ENCODE results near the gene SERP1.

Gene SERP1

DNA sequence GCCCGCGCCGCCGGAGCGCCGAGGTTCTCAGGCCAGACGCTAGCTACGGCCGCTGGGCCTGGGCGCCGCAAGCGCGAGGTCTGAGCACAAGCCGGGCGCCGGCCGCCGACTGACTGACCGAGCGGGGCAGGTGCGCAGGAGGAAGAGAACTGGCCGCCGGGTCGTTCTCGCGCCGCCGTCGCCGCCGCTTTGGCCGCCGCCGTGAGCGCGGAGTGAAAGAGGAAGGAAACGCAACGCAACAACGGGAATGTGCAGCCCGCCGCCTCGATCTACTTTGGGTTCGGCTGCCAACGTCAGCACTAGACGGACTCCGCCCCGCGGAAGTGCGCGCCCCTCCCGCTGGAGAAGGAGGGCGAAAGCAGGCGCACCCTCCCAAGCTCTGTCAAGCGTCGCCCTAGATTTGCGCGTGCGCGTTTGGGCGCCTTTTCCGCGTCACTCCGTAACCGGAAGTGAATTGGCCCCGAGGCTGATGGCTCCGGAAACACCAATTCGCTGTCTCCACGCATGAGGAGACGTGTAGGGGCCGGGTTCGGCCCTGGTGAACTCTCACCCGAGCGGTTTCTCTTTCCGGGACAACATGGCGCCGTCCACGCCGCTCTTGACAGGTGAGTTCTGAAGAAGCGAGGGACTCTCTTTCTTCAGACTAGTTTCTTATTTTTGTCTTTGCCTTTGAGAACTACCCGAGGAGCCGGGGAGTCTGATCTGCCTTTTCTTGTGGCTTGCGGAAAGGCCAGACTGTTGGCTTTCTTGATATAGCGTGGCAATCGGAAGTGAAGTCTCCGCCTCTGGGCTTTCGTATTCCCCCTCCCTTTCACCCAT lies at the start of gene SERP1, which contains the start of gene EIF2A:
SERP1 (minus strand) TSS at position 271 of the 819 bp plus-strand sequence. CDS start 361 bp downstream, outside the sequence.
EIF2A (plus strand) TSS at position 562 of the 819 bp plus-strand sequence; CDS start at position 578, 16 bp downstream.
- peak; percentile 99 for DNase-seq

- DNase-seq: no peak
Measured at GRCh38 chr3:150594150-150594549, 47.9 kb upstream of the SERP1 start.

DNA sequence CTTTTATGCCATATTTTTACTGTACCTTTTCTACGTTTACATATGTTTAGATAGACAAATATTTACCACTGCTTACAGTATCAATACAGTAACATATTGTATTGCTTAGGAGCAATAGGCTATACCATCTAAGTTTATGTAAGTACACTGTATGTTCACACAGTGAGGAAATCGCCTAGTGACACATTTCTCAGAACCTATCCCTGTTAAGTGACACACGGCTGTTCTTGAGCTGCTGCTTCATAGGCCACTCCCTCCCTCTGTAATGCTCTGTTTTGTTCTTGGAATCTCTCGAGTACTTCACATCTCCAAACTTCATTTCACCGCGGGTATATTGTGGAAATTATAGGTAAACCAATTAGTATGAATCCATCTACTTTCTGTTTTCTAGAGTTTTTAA lies 43.5 kb upstream of the SERP1 start:
- no peak for DNase-seq

DNA sequence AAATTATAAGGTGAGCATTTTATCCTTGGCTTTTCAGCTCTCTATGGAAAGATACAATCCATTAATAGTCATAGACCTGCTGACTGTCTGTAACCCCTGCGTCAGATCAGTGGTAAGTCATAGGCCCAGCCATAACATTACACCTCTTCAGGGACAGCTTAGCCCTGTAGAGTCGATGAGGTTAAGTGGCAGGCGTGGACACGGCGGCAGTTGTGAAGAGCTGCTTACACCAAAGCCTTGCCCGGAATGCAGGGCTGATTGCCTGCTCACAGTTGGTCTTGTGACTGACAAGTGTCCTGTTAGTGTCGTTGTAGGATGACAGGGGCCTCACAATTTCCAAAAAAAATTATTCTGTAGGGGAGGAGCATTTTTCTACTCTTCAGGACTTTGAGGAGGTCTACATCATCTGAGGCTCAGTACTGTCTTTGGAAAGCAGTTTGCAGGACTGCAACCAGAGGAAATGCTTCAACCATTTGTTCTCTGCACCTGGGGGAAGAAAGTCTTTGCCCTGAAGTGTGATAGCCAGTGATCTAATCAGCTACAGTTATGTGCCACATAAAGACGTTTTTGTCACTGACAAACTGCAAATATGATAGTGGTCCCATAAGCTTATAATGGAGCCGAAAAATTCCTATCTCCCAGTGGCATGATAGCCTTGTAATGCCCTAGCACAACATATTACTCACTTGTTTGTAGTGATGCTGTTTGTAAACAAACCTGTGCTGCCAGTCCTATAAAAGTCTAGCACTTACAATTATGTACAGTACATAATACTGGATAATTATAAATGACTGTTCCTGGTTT lies 41.9 kb upstream of the SERP1 start:
- DNase-seq: no peak

DNA sequence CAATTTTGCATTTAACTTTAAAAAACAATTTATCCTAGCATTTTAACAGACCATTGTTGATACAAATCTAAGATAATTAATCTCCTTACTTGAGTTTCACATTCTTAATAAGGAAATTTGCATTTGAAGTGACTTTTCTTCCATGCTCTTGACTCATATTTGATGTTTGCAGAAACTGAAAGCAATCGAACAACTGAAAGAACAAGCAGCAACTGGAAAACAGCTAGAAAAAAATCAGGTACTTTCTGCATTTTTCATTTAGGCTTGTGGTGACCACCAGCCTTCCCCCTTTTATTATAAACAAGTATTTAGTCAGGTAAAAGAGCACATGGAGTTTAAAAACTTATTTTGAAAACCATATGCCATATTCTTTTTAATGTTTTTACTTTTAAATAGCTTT lies 36.7 kb upstream of the SERP1 start:
- no peak for DNase-seq

GRCh38 chr3:150582620-150583019 lies 36.3 kb upstream of the SERP1 start:
- no peak for DNase-seq

GRCh38 chr3:150581174-150581573 lies 34.9 kb upstream of the SERP1 start:
- DNase-seq: no peak

- DNase-seq: no peak
Measured at GRCh38 chr3:150577855-150578254, 31.6 kb upstream of the SERP1 start.

GRCh38 chr3:150567328-150567727 lies 21.0 kb upstream of the SERP1 start:
- DNase-seq: no peak

DNA sequence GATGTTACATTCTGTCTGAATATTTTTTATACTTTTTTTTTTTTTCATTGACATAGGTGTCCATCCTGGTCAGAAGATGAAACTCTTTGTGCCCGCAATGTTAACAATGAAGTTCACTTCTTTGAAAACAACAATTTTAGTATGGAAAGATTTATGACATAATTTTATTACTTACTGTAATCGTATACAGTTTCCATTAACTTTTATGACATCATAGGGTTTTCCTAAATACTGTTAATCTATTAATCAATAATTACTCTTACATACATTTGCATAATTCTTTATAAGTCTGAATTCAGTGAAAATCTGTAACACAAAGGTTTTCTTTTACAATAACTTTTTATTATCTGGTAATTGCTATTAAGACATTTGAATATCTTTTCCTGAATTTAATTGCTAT lies 17.9 kb upstream of the SERP1 start:
- no peak for DNase-seq

DNA sequence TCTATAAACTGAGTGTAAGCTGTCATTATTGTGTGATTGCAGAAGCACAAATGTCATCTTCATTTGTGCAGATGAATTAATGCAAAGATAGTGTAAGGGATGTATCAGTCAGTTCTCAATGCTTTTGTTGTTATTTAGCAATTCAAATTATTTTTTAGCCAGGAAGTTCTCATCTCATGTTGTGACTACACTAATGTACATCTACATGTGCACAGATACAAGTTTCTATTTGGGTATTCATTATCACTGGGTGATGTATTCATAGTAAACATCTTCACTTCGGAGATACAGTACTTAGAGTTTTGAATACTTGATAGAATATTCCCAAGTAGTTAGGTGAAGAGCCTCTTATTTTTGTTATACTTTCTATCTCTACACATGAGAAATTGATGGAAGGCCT lies 11.4 kb upstream of the SERP1 start:
- DNase-seq: no peak

DNA sequence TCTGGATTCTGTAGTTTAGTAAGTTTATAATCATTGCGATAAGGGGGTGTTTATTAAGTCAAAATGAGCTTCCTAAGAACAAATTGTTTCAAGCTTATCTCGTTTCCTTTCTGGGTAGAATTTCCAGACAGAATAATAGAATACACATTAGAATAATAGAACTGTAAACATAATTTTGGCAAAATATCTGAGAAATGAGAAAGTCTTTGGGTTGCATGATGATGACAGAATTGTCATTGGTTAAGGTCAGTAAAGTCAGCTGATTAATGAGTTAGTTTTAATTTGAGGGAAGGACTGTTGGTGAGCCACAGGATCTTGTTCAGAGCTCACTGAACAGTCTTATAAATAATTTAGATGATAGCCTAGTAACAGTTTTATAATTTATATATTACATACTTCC lies 10.5 kb upstream of the SERP1 start:
- DNase-seq: no peak

- DNase-seq: no peak
Measured at GRCh38 chr3:150555859-150556436, 9.7 kb upstream of the SERP1 start.

DNA sequence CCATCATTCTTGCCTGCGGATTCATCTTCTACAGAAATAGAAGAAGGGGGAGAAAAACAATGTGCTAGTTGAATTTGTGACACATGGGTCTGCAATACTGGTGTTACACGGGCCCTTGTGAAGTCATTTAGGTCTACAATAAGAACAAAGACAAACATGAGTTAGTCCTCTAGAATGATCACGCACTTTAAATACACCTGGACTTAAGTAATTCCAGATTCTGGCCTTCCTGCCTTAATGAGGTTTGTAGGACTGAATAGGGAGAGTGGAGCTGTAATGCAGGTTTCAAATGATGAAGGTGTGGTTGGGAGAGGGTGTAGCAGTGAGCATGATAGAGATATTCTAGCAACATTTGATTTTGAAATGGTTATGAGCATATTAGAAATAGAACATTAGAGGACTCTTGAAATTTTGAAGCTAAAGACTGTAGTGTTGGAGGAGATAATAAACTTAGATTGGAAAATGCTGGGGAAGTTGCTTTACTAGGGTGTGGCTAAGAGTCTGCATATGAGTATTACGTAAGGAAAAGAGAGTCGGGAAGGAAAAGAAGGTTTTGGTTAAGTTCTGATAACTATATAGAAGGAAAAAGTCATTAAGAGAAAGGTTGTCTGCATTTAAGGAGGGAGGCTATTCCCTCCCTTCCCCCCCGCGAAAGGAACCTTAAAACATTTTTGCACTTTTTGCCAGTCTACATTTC lies 897 bp upstream of the SERP1 start:
- DNase-seq: no peak

- DNase-seq: peak; percentile 48
Measured at GRCh38 chr3:150545419-150546225, 674 bp downstream of the SERP1 start.

DNA sequence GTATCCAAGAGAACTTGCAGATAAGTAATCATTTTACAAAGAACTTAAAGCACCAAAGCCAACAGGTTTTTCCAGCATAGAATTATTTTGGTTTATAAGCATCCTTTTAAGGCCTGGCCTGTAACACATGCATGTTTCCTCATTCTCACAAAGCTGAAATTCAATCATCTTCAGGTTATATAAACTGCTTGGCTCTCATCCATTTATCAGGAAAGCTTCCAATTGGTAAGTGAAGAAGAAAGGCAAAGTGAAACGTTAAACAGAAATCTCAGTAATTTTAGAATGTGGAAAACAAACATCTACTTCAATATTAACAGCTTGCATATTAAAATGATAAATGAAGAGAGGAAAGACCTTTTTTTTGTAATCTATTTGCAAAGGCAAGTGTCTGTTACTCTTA lies 1.6 kb downstream of the SERP1 start:
- no peak for DNase-seq

- no peak for DNase-seq
Measured at GRCh38 chr3:150544041-150544440, 2.3 kb downstream of the SERP1 start.

- DNase-seq: no peak
Measured at GRCh38 chr3:150543531-150543930, 2.8 kb downstream of the SERP1 start.

GRCh38 chr3:150543128-150543527 lies 3.2 kb downstream of the SERP1 start:
- no peak for DNase-seq

DNA sequence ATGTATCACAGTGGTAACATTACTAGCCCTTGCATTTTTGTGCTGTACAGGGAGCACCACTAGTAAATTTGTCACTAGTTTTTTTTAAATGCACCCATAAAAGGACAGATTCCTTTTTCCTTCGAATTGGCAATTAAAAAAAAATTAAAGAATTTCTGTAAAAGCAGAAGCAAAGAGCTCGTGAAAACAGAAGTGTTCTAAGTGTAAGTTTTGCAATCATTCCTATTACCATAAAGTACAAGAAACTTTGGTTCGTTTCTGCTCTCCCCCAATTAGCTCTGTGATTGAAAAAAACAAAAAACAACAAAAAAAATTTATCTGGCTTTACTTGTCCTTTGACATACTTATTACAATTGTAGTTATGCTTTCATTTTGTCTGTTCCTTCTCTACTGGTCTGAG lies 5.3 kb downstream of the SERP1 start:
- no peak for DNase-seq

DNA sequence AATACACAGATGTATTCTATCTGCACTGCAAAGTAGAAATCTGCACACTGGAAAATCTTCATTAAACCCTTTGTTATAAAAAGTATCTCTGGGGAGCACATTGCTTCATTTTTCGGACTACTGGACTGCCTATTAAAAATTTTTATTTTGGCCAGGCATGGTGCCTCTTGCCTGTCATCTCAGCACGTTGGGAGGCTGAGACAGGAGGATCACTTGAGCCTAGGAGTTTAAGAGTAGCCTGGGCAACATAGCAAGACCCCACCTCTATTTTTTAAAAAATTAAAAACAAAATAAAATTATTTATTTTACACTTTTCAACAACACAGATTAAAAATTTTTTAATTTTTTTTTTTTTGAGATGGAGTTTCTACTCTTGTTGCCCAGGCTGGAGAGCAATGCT lies 6.0 kb downstream of the SERP1 start:
- no peak for DNase-seq

All from activated naive CD4-positive, alpha-beta T cell treated with anti-CD3 and anti-CD28 coated beads, Interleukin-2, amount 50 U/mL, for 16 hours (primary cell).